NCI-H524 (cell line): ENCODE measurements around the gene NEIL3.
A peak's percentile ranks its signal among the peaks of the same experiment; 100 is the strongest.

ENCODE experiments used
- DNase-seq, 2 experiments: peaks; one replicate each; lab custom pipeline; 2025; lab: John Stamatoyannopoulos, UW

NEIL3 gene

DNA sequence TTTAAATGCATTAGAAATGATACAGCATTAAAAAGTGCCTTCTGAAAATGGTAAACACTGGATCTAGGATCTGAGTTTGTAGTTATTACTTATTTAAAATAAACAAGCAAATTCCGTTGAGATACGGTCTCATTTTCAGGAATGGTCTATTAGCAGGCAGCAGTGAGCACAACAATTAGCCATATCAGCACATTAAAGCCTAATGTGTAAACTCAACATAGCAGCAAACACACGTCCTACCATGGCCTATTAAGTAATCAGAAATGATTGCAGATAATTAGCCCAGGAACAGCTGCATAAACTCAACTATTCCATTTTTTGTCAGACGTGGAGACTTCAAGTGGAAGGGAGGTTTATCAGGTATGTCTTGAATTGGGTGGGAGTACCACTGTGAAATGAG is 61.8 kb downstream of the NEIL3 start:
- DNase-seq: no peak

DNA sequence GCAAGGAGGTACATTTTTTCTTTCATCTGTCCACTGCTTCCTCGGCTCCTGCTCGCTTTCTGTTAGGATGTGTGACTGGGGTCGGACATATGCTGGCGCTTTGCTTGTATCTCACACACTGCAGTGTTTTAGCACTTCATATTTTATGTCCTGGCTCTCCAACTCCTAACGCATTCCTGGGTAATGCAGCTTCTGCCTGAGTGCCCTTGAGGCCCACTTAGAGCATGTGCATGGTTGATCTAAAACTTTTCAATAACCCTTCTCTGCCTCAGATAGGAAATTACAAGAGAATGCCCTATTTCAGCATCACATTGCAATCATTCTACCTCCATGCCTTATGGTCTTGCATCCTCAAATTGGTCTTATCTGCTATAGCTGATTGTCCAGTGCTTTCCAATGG is 65.3 kb downstream of the NEIL3 start:
- no peak for DNase-seq

- no peak for DNase-seq
Measured at GRCh38 chr4:177375372-177375771, 65.7 kb downstream of the NEIL3 start.

- no peak for DNase-seq
Measured at GRCh38 chr4:177376024-177376423, 66.3 kb downstream of the NEIL3 start.

DNA sequence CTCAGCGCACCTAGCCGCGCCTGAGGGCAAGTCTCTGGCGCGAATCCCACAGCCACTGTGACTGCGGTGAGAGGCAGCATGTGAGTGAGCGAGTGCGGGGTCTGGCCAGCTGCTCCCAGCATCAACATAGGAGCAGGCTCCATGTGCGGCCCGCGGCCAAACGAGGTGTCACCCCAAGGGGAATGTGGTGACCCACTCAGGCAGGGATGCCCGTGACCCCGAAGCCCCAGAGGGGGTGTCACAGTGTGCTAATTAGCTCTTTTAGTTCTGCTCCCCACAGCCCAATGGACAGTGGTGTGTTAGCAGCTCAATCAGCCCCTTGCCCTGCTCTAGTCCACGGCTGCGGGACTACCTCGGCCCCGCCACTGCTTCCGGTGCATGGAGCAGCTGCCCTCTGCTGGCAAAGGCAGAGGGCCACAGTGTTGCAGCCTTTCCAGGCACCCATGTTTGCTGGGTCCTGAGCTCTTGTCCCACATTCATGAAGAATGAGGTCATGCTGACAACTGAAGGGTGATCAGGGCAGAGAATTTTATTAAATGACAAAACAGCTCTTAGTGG is 71.1 kb downstream of the NEIL3 start:
- no peak for DNase-seq

DNA sequence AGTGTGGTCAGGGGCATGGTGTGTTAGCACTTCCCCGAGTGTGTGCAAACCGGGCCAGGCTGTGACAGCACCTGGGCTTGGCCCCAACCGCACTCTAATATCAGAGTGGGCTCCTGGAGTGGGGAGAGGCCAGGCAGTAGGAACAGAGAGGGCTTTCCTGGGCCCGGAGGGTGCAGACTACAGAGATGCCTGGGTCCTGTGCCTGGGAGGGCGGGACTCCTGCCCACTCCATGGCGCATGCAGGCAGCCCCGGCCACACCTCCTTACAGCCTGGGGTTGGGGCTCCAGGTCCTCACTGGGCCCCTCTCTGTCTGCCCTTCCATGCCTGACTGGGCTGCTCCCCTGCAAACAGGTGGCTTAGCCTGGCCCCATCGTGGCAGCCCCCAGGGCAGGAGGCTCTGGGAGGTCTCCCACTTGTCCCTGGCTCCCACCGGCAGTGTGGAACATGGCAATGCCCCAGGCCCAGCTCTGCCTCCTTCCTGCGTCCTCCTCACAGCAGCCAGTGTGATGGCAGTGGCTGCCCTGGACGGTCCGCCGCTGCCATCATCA is 72.2 kb downstream of the NEIL3 start:
- no peak for DNase-seq

DNA sequence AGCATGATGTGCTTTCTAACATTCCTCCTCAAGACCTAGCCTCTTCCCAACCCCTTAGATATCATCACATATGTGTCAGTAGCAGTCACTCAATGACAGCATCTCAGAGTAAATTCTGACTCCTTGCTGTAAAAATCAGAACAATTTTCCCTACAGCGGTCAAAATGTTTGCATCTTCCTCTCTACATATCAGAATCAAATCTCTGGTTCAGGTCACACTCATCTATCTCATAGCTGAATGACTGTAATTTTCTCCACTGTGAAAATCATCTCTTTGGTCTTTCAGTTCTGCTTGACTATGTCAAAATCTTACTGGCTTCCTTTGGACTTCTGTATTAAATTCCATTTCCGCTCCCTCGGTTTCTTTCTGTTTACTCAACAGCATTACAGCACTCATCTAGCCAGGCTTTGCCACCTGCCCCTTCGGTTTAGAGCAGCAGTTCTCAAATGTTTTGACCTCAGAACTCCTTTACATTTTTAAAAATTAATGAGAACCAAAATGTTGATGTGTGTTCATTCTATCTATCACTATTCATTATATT is 75.3 kb downstream of the NEIL3 start:
- DNase-seq: no peak

DNA sequence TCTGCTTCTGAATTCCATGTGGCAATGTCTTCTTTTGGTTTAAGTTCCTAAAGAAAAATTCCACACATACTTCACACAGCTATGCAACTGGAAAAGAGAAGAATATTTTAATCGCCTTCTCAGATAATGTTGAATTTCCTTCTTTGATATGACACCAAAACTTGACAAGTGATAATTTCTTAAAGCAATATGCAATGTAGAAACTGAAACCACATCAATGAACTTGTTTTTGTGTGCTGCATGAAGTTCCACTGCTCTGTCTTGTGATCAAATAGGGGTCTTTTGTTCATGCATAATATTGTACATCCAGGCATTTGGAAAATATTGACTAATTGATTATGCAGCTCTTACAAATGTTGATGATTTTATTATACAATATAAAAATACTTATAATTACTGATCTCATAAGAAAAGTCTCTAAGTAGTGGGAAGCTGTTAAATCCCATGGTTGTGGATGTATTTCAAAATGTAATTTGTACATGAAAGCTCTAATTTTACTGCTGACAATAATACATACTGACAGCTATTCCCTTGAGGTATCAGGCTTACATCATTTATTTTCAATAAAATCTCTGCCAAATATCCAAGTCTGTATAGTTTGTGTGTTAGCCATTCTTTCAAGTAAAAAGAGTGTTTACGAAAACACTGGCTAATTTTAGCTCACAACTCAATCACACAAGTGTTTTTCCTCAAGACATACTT is 76.1 kb downstream of the NEIL3 start:
- DNase-seq: no peak

GRCh38 chr4:177386278-177386815 is 76.7 kb downstream of the NEIL3 start:
- DNase-seq: no peak

GRCh38 chr4:177391287-177391686 is 81.6 kb downstream of the NEIL3 start:
- no peak for DNase-seq

DNA sequence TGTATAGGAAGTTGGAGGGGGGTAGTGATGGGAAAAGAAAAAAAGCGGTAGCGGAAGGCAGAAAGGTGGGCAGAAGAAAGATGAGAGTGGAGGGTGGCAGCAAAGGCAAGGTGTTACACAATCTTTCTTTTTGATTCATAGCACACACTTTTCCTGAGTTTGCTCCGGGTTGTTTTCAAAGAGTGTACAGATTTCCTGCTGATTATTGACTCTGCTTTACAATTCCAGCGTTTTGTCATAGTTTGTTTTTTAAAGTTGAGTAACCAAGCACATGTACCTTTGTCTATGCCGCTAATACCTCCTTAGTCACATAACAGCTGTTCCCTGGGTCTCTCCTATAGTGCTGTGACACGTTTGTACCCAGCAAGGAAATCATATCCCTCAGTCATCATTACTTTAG is 82.3 kb downstream of the NEIL3 start:
- DNase-seq: no peak

DNA sequence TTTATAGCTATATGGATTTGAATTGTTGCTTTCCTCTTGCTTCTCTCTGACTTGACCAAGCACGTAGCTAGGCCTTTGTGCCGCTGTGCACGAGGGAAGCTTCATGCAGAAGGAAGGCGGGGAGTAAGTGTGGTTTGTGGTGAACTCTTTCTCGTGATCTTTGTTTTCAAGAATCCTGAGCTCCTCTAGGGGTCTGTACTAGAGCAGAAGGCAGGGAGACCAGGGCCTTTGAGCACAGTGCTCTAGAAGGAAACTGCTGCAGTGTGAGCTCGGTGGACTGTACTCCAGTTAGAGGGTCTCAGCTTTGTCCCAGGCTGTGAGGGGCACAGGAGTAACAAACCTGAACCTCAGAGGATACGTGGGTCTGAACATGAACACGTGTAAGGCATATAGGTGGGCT is 83.6 kb downstream of the NEIL3 start:
- no peak for DNase-seq

GRCh38 chr4:177396352-177396751 is 86.7 kb downstream of the NEIL3 start:
- DNase-seq: no peak

- DNase-seq: no peak
Measured at GRCh38 chr4:177400030-177400429, 90.4 kb downstream of the NEIL3 start.

DNA sequence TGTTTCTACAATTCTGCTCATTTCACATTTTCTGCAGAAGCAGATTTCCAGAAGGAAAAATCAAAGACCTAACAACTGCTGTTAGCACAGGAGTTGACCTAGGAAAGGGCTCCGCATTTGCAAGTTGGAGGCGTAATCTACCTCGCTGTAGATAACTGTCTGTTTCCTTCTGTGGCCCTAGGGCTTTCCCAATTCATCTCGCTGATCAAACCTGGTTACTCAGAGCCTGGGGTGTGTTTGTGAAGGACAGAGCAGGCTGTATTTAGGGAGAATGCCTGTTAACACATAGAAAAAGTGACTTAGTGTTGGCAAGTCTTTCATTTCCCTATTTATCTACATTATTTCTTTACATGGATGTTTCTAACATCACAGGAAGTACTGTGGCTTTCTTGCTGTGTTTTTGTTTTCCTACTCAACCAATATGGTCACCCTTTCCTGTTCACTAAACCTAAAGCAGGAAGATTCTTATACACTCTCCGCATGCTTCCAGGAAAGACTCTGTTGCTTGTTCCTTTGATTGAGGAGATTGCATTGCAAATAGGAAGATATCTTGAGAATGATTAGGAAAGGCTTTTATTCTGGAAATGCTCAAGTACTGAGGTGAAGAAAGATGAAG is 92.1 kb downstream of the NEIL3 start:
- DNase-seq: no peak

GRCh38 chr4:177403746-177404145 is 94.1 kb downstream of the NEIL3 start:
- DNase-seq: peak; percentile 48 to 58

DNA sequence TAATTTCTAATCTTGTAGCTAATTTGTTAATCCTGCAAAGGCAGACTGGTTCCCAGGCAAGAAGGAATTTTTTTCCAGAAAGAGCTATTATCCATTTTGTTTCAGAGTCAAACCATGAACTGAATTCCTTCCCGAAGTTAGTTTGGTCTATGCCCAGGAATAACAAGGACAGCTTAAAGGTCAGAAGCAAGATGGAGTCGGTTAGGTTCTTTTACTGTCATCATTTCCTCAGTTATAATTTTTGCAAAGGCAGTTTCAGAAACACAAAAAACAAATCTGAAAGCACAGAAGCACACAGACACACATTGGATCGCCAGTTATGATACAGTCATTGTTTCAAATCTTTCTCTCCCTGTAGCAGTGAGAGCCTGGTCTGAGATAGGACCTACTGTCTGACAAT is 94.7 kb downstream of the NEIL3 start:
- DNase-seq: no peak

DNA sequence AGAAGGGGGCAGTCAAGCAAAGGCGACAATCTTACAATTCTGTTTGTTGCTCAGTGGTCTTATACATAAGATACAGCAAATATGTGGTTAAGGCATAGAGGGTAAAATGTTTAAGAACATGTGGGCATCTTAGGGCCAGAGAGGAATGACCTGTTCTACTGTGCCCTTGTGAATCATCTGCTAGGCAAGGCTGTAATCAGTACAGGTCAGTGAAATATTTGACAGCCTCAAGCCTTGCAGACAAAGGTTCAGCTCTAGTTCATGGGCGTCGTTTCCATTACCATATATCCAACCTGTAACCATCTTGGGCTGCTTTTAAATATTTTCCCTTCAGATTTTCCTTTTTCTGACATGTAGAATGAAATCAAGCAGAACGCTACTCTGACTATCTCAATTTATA is 95.3 kb downstream of the NEIL3 start:
- DNase-seq: no peak

DNA sequence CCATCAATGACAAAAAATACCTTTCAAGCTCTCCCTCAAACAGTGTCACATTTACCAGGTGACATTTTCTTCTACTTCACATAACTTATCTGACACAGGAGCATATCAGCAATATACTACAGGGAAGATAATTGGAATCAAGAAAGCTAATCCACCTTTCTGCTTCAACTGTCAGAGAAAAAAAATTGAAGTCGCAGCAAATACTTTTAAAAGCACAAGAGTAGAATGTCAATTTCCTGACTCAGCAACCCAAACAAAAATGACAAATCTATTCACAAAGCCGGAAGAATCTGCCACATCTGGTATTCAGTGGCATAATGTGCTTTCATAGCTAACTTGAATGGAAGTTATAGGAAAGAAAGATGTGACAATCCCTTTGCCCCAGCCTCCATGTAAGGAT is 95.8 kb downstream of the NEIL3 start:
- no peak for DNase-seq

GRCh38 chr4:177408023-177408422 is 98.3 kb downstream of the NEIL3 start:
- no peak for DNase-seq

DNA sequence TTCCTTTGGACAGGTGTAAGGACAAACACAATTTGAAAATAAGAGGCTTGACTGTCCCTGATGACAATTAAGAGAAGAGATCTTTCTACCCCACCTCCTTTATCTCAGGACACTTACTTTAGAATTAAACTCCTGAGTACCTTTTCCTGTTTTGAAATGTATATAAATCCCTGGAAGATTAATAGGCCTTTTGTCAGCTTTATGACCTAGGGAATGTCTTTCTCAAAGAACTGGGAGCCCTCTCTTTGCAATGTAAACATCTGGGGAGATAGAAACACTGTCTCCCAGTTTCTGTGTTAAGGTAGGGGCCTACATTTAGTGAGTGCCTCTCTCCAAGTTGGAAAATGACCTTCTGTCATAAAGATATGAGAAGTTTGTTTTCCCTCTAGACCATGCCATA is 100.9 kb downstream of the NEIL3 start:
- DNase-seq: no peak

DNA sequence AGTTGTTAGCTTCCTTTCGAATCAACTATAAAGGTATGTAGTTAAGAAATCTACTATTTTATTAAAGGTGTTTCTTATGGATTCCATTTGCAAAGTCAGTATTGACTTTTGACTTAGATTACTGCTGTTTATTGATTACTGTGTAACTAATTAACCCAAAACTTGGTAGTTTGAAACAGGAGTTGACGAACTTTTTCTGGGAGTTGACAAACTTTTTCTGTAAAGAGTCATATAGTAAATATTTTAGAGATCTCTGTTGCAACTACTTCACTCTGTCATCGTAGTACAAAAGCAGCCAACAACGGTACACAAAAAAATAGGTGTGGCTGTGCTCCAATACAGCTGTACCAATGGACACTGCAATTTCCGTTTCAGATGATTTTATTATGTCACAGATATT is 102.3 kb downstream of the NEIL3 start:
- DNase-seq: no peak
